Adipocyte (in vitro differentiated cells): ENCODE measurements around the gene DCPS.
"Not testable (repeated sequence)": the region's sequence is repeated elsewhere in the genome, so short reads cannot be mapped to it uniquely, and the experiment has no call there.

Experiments
- DNase-seq: peaks from one replicate; pipeline ENCODE4 v3.0.0-alpha.2; 2015; ENCODE audit warnings: low read depth
- H3K27me3 ChIP-seq: replicated peaks from 2 replicates; pipeline ENCODE4 v1.7.0; 2013; ENCODE audit warnings: mild to moderate bottlenecking, low read length, moderate library complexity; ENCODE audit not compliant: control insufficient read depth, insufficient read depth
- H3K36me3 ChIP-seq: 2 replicates; pipeline ENCODE4 v1.7.0; 2013; ENCODE audit warnings: low read length, mild to moderate bottlenecking, moderate library complexity; ENCODE audit not compliant: control insufficient read depth, insufficient read depth, severe bottlenecking
- H3K4me1 ChIP-seq: 2 replicates; pipeline ENCODE4 v1.7.0; 2013; ENCODE audit warnings: mild to moderate bottlenecking, low read length, moderate library complexity; ENCODE audit not compliant: control insufficient read depth, insufficient read depth
- H3K4me3 ChIP-seq: 2 replicates; pipeline ENCODE4 v1.7.0; 2013; ENCODE audit warnings: mild to moderate bottlenecking, low read length, moderate library complexity
- H3K9ac ChIP-seq: 2 replicates; pipeline ENCODE4 v1.7.0; 2013; ENCODE audit warnings: mild to moderate bottlenecking, low read length, moderate library complexity
- H3K9me3 ChIP-seq: 2 replicates; pipeline ENCODE4 v1.7.0; 2013; ENCODE audit warnings: mild to moderate bottlenecking, low read length, moderate library complexity; ENCODE audit not compliant: control insufficient read depth

DCPS gene

GRCh38 chr11:126290887-126291286 is 13.0 kb upstream of the DCPS start:
- peaks cover 51% of the 10 kb centered on the region for H3K36me3 ChIP-seq
- H3K9ac ChIP-seq: no peak overlapping the region
- no peaks in the 10 kb centered on the region for H3K9me3 ChIP-seq
- no peak for DNase-seq
- no peaks in the 10 kb centered on the region for H3K4me1 ChIP-seq
- H3K4me3 ChIP-seq: no peak overlapping the region
- H3K27me3 ChIP-seq: no peaks in the 10 kb centered on the region

- DNase-seq: no peak
- Histone ChIP-seq H3K4me1 (no peaks in the 10 kb centered on the region), H3K27me3 (no peaks in the 10 kb centered on the region), H3K4me3 (no peak overlapping the region), H3K36me3 (peaks cover 50% of the 10 kb centered on the region), H3K9me3 (no peaks in the 10 kb centered on the region), H3K9ac (no peak overlapping the region)
Observed at GRCh38 chr11:126293726-126294125, 10.1 kb upstream of the DCPS start.

- DNase-seq: no peak
- no peaks in the 10 kb centered on the region for H3K27me3 ChIP-seq
- H3K9ac ChIP-seq: no peak overlapping the region
- H3K4me1 ChIP-seq: no peaks in the 10 kb centered on the region
- H3K4me3 ChIP-seq: no peak overlapping the region
- H3K9me3 ChIP-seq: no peaks in the 10 kb centered on the region
- peaks cover 25% of the 10 kb centered on the region for H3K36me3 ChIP-seq
Observed at GRCh38 chr11:126297004-126297403, 6.9 kb upstream of the DCPS start.

- Histone ChIP-seq H3K4me1 (peaks cover 11% of the 10 kb centered on the region), H3K4me3 (peak overlapping the region; percentile 86), H3K9ac (peak overlapping the region; percentile 93), H3K27me3 (no peaks in the 10 kb centered on the region), H3K9me3 (no peaks in the 10 kb centered on the region), H3K36me3 (no peaks in the 10 kb centered on the region)
- DNase-seq: no peak
Observed at GRCh38 chr11:126304457-126305075, 706 bp downstream of the DCPS start.

GRCh38 chr11:126305699-126306098 is 1.8 kb downstream of the DCPS start:
- Histone ChIP-seq H3K4me1 (peaks cover 13% of the 10 kb centered on the region), H3K27me3 (no peaks in the 10 kb centered on the region), H3K4me3 (no peak overlapping the region), H3K36me3 (no peaks in the 10 kb centered on the region), H3K9ac (no peak overlapping the region), H3K9me3 (no peaks in the 10 kb centered on the region)
- no peak for DNase-seq

- peak; percentile 85 for DNase-seq
- H3K9ac ChIP-seq: no peak overlapping the region
- peaks cover 26% of the 10 kb centered on the region for H3K4me1 ChIP-seq
- H3K27me3 ChIP-seq: no peaks in the 10 kb centered on the region
- no peaks in the 10 kb centered on the region for H3K9me3 ChIP-seq
- no peaks in the 10 kb centered on the region for H3K36me3 ChIP-seq
- H3K4me3 ChIP-seq: no peak overlapping the region
Observed at GRCh38 chr11:126307706-126308105, 3.8 kb downstream of the DCPS start.

GRCh38 chr11:126308271-126308671 is 4.4 kb downstream of the DCPS start:
- H3K9ac ChIP-seq: no peak overlapping the region
- peak; percentile 48 for DNase-seq
- no peak overlapping the region for H3K4me3 ChIP-seq
- H3K27me3 ChIP-seq: no peaks in the 10 kb centered on the region
- peaks cover 26% of the 10 kb centered on the region for H3K4me1 ChIP-seq
- no peaks in the 10 kb centered on the region for H3K9me3 ChIP-seq
- H3K36me3 ChIP-seq: no peaks in the 10 kb centered on the region

- DNase-seq, H3K27me3 ChIP-seq, H3K9ac ChIP-seq, H3K4me3 ChIP-seq, H3K36me3 ChIP-seq, H3K9me3 ChIP-seq: not testable (repeated sequence)
- peaks cover 22% of the 10 kb centered on the region for H3K4me1 ChIP-seq
Observed at GRCh38 chr11:126308771-126309170, 4.9 kb downstream of the DCPS start.

GRCh38 chr11:126310200-126310991 is 6.5 kb downstream of the DCPS start:
- Histone ChIP-seq H3K9me3 (no peaks in the 10 kb centered on the region), H3K27me3 (no peaks in the 10 kb centered on the region), H3K4me1 (peaks cover 15% of the 10 kb centered on the region), H3K36me3 (peaks cover 6% of the 10 kb centered on the region), H3K9ac (peak overlapping the region; percentile 37), H3K4me3 (no peak overlapping the region)
- peak; percentile 91 for DNase-seq

GRCh38 chr11:126310992-126311310 is 7.1 kb downstream of the DCPS start:
- Histone ChIP-seq H3K4me1 (peaks cover 15% of the 10 kb centered on the region), H3K27me3 (no peaks in the 10 kb centered on the region), H3K4me3 (no peak overlapping the region), H3K9ac (peak overlapping the region; percentile 37), H3K9me3 (no peaks in the 10 kb centered on the region), H3K36me3 (peaks cover 6% of the 10 kb centered on the region)
- no peak for DNase-seq

GRCh38 chr11:126311401-126312291 is 7.8 kb downstream of the DCPS start:
- Histone ChIP-seq H3K27me3 (no peaks in the 10 kb centered on the region), H3K4me1 (peaks cover 15% of the 10 kb centered on the region), H3K9me3 (no peaks in the 10 kb centered on the region), H3K4me3 (no peak overlapping the region), H3K9ac (peak overlapping the region; percentile 37), H3K36me3 (peaks cover 6% of the 10 kb centered on the region)
- peak; percentile 6 for DNase-seq
